GM21360 (cell line): ENCODE data around the gene RBCK1.
A peak's percentile ranks its signal among the peaks of the same experiment; 100 is the strongest.
"Not testable (repeated sequence)": the region's sequence is repeated elsewhere in the genome, so short reads cannot be mapped to it uniquely, and the experiment has no call there.

Experiments
- ATAC-seq: cut with Tn5 transposase; IDR thresholded peaks from one replicate; pipeline ENCODE4 v1.9.1; 2021; ENCODE audit warnings: mild to moderate bottlenecking, moderate library complexity; ENCODE audit not compliant: unreplicated experiment

RBCK1 gene

DNA sequence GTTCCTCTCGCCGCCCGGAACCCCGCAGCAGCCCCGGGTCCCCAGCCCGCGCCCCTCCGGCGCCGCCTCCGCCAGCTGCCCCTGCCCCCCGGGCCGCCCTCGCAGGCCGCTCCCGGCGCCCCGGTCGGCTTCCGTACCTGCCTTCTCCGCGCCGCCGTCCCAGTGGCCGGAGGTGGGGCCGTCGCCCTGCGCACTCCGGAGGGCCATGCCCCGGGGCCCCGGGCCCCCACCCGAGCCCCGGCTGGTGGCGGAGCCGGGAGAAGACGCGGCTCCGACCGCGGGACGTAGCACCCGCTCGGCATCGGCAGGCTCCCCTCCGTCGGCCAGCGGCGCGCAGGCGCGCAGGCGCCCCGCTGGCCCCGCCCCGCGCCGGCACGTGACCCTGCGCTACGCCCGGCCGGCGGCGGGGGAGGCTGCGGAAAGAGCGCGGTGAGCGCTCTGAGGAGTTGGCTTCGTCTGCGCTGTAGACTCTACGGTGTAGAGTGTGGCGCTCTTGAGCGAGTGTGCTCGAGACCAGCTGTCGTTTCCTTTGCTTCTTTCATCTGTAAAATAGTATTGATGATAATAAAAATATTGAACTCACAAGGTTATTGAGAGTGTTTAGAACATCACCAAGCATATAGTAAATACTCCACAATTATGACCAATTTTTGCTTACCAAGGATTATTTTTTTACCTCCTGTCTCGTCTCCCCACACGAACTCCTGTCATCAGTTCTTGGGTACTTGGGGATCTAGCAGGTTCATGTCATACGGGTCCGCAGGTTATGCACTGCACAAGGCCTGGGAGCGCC, 54.3 kb downstream of the RBCK1 start, which contains the start of gene TBC1D20:
TBC1D20 (minus strand) TSS at position 335 of the 793 bp plus-strand sequence; CDS start at position 207, 128 bp downstream.
- peak; percentile 94 for ATAC-seq

DNA sequence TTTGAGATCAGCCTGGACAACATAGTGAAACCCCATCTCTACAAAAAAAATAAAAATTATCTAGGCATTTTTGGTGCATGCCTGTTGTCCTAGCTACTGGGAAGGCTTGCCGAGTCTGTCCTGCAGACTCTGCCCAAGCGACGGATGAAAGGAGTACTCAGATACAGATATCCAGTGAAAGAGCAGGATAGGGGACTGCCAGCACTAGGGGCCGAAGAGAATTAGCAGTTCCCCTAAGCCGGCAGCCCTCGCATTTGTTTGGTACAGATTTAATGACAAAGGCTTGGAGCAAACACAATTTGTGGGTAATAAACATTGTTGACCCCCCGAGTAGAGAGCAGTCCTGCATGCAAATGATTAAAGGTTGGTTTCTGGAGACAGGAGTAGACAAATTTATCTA, 59.7 kb downstream of the RBCK1 start:
- ATAC-seq: no peak

DNA sequence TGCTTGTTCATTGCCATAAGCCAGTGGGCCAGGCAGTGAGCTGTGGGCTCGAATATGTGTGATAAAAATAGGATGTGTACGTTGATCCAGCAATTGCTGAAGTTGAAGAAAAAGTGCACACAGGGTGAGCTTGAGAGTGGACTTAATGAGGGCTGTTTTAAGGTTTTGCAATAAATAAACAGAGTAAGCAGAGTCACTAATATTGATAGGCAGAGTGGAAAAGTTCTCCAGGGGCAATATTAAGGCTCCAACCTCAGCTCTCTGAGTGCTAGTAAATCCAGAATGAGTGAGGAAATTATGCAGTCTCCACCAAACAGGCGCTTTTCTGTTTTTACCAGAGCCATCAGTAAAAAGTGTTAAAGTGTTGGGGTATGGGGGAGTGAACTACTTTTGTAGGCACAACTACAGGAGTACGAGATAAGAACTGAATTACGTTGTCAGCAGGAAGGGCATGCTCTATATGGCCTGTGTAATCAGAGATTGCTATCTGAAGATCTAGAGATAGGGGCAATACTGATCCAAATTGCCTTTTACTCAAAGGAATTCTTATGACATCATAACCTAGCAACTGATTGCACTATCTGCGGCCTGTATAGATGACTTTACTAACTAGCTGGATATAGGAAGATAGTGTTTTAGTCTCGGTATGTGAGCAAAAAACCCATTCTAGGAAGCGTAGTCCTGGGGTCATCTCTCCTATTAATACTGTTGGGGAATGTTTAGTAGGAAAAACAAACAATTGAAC, 61.8 kb downstream of the RBCK1 start:
- no peak for ATAC-seq

DNA sequence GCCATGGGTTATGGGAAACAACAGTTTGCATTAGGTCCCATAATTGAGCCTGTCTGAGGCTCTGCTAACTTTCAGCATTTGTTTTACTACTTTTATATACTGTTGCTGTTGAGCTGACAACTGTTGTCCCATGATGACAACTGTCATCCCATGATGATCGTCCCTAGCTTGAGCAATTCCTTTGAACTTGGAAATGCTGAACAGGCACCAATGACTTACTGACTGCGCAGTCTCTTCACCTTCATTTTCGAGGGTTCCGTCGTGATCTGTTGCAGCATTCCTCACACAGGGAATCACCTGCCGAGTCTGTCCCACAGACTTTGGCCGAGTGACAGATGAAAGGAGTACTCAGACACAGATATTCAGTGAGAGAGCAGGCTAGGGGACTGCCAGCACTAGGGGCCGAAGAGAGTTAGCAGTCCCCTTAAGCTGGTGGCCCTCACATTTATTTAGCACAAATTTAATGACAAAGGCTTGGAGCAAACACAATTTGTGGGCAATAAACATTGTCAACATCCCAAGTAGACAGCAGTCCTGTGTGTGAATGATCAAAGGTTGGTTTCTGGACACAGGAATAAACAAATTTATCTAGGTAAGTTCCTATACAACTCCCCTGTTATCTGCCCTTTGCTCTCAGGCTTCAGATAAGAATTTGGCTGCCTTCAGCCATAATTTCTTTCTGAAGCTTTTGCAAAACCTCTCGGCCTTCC, 64.2 kb downstream of the RBCK1 start:
- ATAC-seq: no peak

DNA sequence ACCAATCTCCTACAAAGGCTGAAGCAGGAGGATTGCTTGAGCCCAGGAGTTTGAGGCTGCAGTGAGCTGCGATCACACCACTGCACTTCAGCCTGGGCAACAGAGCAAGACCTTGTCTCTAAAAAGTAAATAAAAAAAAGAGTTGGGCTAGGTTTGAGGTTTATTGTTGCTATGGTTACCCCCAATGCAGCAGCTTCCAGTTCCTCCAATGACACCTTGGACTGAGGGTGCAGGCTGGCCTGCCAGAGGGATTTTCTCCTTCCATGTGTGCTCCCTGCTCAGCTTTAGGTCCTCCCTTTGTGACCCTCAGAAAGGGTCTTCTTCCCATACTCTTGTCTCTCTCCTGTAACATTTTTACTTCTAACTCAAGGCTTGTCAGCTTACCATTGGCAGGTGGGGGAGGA, 64.8 kb downstream of the RBCK1 start:
- ATAC-seq: no peak

DNA sequence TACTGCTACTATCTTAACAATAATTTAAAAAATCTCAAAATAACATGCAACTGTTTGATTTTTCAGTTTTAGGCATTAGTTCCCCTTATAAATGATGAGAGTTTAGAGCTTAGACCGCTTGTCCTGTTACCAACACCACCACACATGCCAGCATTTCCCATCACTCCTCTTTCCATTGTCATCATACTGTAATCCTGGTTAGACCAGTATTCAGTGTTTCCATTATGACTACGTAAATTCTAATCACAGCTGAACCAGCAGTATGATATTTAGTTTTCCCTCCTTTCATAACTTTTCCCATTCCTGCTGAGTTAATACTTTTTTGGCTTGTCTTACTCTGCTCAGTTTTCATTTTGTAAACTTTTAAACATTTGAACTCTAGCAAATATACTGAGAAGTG, 66.5 kb downstream of the RBCK1 start:
- no peak for ATAC-seq

DNA sequence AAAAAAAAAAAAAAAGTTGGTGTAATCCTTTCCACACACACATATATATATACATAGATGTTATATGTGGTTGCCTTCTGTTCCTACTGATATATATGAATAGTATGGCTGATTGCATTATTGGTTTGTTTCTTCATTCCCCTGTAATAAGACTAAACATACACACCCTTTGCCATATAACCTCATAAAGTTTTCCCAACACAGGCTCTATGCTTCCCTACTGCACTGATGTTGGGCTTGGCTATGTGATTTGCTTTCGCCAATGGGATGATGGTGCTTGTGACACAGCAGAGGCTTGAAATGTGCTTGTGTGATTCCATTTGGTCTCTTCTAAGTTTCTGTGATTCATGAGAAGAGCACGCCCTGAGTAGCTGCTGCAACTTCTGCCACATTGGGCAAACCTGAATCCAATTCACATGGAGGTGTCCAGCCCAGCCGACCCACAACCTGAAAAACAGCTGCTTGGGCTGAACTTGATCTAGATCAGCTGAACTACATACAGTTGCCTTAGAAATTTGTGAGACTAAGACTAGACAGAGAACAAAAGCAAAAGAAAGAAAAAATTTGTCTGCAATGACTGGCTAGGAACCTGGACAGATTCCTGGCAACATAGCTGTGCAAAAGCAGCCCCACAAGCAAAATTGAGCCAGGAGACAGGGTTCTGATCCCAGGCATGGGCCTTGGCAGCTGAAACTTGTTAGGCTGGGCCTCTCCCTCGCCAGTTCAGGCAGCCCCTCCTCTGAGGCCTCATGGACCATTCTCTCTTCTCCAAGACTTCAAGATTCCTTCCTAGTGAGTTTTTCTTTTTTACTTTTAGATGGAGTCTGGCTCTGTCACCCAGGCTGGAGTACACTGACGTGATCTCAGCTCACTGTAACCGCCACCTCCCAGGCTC, 67.6 kb downstream of the RBCK1 start:
- ATAC-seq: no peak

DNA sequence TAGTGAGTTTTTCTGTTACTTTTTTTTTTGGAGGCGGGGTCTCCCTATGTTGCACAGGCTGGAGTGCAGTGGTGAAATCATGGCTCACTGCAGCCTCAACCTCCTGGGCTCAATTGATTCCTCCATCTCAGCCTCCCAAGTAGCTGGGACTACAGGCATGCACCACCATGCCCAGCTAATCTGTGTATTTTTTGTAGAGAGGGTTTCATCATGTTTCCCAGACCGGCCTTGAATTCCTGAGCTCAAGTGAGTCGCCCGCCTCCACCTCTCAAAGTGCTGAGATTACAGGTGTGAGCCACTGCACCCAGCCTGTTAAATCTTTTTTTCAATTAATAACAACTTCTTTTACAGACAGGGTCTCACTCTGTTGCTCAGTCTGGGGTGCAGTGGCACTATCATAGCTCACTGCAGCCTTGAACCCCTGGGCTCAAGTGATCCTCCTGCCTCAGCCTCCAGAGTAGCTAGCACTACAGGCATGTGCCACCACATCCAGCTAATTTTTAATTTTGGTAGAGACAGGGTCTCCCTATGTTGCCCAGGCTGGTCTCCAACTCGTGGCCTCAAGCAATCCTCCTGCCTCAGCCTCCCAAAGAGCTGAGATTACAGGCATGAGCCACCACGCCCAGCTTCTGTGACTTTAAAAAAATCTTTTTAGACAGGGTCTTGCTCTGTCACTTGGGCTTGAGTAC, 68.6 kb downstream of the RBCK1 start:
- not testable (repeated sequence) for ATAC-seq

DNA sequence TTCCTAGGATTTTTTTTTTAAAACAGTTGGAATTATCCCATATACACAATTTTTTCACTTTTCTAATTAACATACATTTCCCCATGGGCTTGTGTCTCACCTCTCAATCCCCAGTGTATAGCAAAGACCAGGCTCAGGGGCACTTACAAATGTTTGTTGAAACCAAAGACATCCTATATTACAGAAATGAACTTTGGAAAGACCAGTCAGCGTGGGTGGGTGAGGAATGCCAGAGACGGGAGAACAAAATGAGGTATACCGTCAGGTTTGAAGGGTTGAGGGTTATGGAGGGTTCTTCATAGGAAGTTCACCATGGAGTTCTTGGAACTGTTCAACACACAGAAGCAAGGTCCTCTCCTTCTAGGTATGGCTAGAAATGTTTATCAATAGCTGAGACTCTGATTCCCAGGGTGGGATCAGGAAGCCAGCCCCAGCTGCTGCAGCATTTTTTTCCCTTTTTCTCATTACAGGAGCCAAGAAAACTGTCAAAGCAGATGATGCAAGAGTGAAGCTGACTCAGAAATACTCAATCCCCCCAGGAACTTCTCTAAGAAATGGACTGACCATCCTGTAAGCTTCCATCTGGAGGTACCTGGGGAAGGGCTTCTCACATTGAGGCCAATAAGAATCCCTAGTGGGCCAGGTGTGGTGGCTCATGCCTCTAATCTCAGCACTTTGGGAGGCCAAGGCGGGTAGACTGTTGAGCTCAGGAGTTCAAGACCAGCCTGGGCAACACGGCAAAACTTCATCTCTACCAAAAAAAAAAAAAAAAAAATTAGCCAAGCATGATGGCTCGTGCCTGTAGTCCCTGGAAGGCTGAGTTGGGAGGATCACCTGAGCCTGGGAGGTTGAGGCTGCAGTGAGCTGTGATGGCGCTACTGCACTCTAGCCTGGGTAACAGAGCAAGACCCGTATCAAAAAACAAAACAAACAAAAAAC, 70.2 kb downstream of the RBCK1 start:
- ATAC-seq: no peak

DNA sequence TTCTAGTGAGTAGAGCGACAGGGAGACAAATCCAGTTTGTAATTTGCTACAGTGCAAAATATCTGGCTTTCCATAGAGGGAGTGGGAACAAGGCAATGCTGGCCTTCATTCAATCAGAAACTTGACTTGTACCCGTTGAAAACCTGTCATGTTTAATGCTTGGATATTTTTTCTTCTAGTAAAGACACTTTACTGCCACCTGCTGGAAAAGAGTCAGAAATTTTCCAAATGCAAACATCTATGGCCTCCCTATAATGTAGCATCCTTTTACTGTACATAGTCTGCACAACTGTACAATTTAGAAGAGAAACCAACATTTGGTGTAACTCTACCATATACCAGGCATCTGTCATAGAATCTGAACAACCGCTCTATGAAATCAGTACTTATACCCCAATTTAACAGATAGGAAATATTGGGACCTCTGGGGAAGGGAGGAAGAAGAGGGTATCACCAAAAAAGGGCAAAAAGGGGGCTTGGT, 70.9 kb downstream of the RBCK1 start:
- no peak for ATAC-seq

DNA sequence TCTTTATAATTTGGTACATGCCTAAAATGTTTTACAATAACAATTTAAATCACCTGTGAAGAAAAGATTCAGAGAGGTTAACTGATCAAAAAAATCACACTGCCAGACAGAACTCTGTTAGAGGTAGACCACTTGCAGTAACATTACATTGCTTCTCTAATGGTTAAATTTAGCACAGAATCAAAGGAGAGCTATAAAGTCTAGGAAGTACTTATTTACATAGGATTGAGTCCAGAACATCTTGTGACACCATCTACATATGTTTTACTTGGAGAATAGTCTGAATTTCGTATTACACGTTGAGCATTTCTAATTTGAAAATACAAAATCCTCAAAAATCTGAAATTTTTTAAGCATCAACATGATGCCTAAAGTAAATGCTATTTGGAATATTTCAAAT, 71.4 kb downstream of the RBCK1 start:
- ATAC-seq: no peak

DNA sequence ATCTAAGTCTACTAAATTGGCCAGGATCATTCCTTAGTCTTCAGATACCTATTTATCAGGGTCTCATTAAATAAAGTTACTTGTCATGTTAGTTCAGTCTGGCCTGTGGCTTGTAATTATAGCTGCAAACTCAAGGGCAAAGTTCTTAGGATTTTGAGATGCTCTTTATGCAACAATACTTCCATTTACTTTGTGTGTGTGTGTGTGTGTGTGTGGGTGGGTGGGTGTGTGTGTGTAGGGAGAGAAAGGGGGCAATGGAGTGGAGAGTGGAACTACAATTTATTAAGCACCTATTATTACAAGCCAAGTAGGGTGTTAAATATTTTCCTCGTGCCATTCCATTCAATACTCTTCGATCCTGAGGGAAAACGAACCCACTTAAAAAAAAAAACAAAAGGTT, 71.9 kb downstream of the RBCK1 start:
- no peak for ATAC-seq

DNA sequence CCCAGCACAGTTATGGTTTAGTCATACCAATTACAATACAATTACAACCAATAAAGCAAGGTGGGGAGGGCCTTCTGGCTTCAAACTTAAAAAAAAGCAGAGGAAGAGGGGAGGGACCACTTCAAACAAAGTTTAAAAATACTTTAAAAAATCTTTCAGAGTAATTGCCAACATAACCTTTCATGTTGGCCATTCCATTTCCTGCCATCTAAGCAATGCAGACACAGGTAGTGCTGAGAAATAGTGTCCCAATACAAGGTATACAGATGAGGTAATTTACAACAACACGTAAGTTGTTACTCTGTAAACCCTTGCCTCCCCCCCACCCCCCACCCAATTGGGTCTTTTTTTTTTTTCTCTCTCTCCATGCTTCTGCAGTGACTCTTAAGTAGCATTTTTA, 73.1 kb downstream of the RBCK1 start:
- ATAC-seq: no peak
